Fibroblast of villous mesenchyme (primary cell): ENCODE data around the gene USP17L12. TPM values are rescaled to one million over a fixed set of nuclear protein-coding genes. Genes with fewer than 3 reads are reported as not detected.
"Not testable (repeated sequence)": the region's sequence is repeated elsewhere in the genome, so short reads cannot be mapped to it uniquely, and the experiment has no call there.

Experiments used
- DNase-seq: peaks from one replicate; pipeline ENCODE4 v3.0.0-alpha.2; 2010; ENCODE audit warnings: low read depth
- H3K4me3 ChIP-seq: 2 replicates; pipeline ENCODE4 v1.5.1; 2011; ENCODE audit warnings: low read depth, mild to moderate bottlenecking, low read length
- total RNA-seq: library from RNA; depleted of rRNA; stranded (reverse); fragments of >200 nt; gene quantifications from 2 replicates; pipeline ENCODE4 v1.2.3, GENCODE V29; 2012

USP17L12 gene
- total RNA-seq = not detected in 2 replicates

- DNase-seq, H3K4me3 ChIP-seq: not testable (repeated sequence)
These were observed at the start of gene USP17L12 for GRCh38 chr4:9219852-9220251. Gene USP17L12, plus strand, starts transcription at chr4:9220152. Its CDS starts 0 bp downstream, at chr4:9220152.

GRCh38 chr4:9210357-9210756 is 9.6 kb upstream of the USP17L12 start, which contains the start of gene USP17L10:
Gene USP17L10, plus strand, starts transcription at chr4:9210657. Its CDS starts 0 bp downstream, at chr4:9210657.
- DNase-seq, H3K4me3 ChIP-seq: not testable (repeated sequence)

GRCh38 chr4:9214701-9215100 is 5.3 kb upstream of the USP17L12 start:
- not testable (repeated sequence) for DNase-seq

GRCh38 chr4:9215105-9215504 is 4.8 kb upstream of the USP17L12 start, which contains the start of gene USP17L11:
Gene USP17L11, plus strand, starts transcription at chr4:9215405. Its CDS starts 0 bp downstream, at chr4:9215405.
- H3K4me3 ChIP-seq, DNase-seq: not testable (repeated sequence)

More at GRCh38 chr4:9214701-9215100, 5.3 kb upstream of the USP17L12 start:
- not testable (repeated sequence) for H3K4me3 ChIP-seq

- DNase-seq, H3K4me3 ChIP-seq: not testable (repeated sequence)
These were observed 4.6 kb downstream of the USP17L12 start, which contains the start of gene USP17L13 for GRCh38 chr4:9224596-9224995. Gene USP17L13, plus strand, starts transcription at chr4:9224896. Its CDS starts 0 bp downstream, at chr4:9224896.

- not testable (repeated sequence) for DNase-seq
These were observed 10.3 kb downstream of the USP17L12 start for GRCh38 chr4:9230249-9230648.

GRCh38 chr4:9234085-9234484 is 14.1 kb downstream of the USP17L12 start, which contains the start of gene USP17L15:
Gene USP17L15, plus strand, starts transcription at chr4:9234385. Its CDS starts 0 bp downstream, at chr4:9234385.
- H3K4me3 ChIP-seq, DNase-seq: not testable (repeated sequence)

More at GRCh38 chr4:9230249-9230648, 10.3 kb downstream of the USP17L12 start:
- H3K4me3 ChIP-seq = not testable (repeated sequence)

- not testable (repeated sequence) for DNase-seq, H3K4me3 ChIP-seq
These were observed 18.5 kb downstream of the USP17L12 start for GRCh38 chr4:9238461-9238860.

- DNase-seq, H3K4me3 ChIP-seq: not testable (repeated sequence)
These were observed 23.6 kb downstream of the USP17L12 start, which contains the start of gene USP17L17 for GRCh38 chr4:9243579-9243978. Gene USP17L17, plus strand, starts transcription at chr4:9243879. Its CDS starts 0 bp downstream, at chr4:9243879.

GRCh38 chr4:9247953-9248680 is 28.2 kb downstream of the USP17L12 start, which contains the start of gene USP17L18:
Gene USP17L18, plus strand, starts transcription at chr4:9248630. Its CDS starts 0 bp downstream, at chr4:9248630.
- DNase-seq = peak; percentile 0
- H3K4me3 ChIP-seq = not testable (repeated sequence)

GRCh38 chr4:9253078-9253477 is 33.1 kb downstream of the USP17L12 start, which contains the start of gene USP17L19:
Gene USP17L19, plus strand, starts transcription at chr4:9253378. Its CDS starts 0 bp downstream, at chr4:9253378.
- not testable (repeated sequence) for H3K4me3 ChIP-seq, DNase-seq

GRCh38 chr4:9257824-9258223 is 37.9 kb downstream of the USP17L12 start, which contains the start of gene USP17L20:
Gene USP17L20, plus strand, starts transcription at chr4:9258124. Its CDS starts 0 bp downstream, at chr4:9258124.
- not testable (repeated sequence) for H3K4me3 ChIP-seq, DNase-seq

- DNase-seq, H3K4me3 ChIP-seq: not testable (repeated sequence)
These were observed 42.6 kb downstream of the USP17L12 start, which contains the start of gene USP17L21 for GRCh38 chr4:9262572-9262971. Gene USP17L21, plus strand, starts transcription at chr4:9262872. Its CDS starts 0 bp downstream, at chr4:9262872.

- not testable (repeated sequence) for H3K4me3 ChIP-seq, DNase-seq
These were observed 47.4 kb downstream of the USP17L12 start, which contains the start of gene USP17L22 for GRCh38 chr4:9267319-9267718. Gene USP17L22, plus strand, starts transcription at chr4:9267619. Its CDS starts 0 bp downstream, at chr4:9267619.

Other genes starting within 250 kb of the USP17L12 start
- gene FAM90A26, start 49.7 kb upstream of the USP17L12 start, total RNA-seq = not detected in 2 replicates
- not detected in 2 replicates for gene USP17L10, start 9.5 kb upstream of the USP17L12 start, total RNA-seq
- not detected in 2 replicates for gene USP17L11, start 4.7 kb upstream of the USP17L12 start, total RNA-seq
- gene USP17L13, start 4.7 kb downstream of the USP17L12 start, total RNA-seq = not detected in 2 replicates
- not detected in 2 replicates for gene USP17L15, start 14.2 kb downstream of the USP17L12 start, total RNA-seq
- gene USP17L17, start 23.7 kb downstream of the USP17L12 start, total RNA-seq = not detected in 2 replicates
- not detected in 2 replicates for gene USP17L18, start 28.5 kb downstream of the USP17L12 start, total RNA-seq
- not detected in 2 replicates for gene USP17L19, start 33.2 kb downstream of the USP17L12 start, total RNA-seq
- not detected in 2 replicates for gene USP17L20, start 38.0 kb downstream of the USP17L12 start, total RNA-seq
- not detected in 2 replicates for gene USP17L21, start 42.7 kb downstream of the USP17L12 start, total RNA-seq
- not detected in 2 replicates for gene USP17L22, start 47.5 kb downstream of the USP17L12 start, total RNA-seq
- gene USP17L24, start 105.0 kb downstream of the USP17L12 start, total RNA-seq = not detected in 2 replicates
- not detected in 2 replicates for gene USP17L25, start 109.8 kb downstream of the USP17L12 start, total RNA-seq
- gene USP17L26, start 114.5 kb downstream of the USP17L12 start, total RNA-seq = not detected in 2 replicates
- not detected in 2 replicates for gene USP17L5, start 119.3 kb downstream of the USP17L12 start, total RNA-seq
- gene USP17L27, start 124.0 kb downstream of the USP17L12 start, total RNA-seq = not detected in 2 replicates
- gene USP17L28, start 128.7 kb downstream of the USP17L12 start, total RNA-seq = not detected in 2 replicates
- not detected in 2 replicates for gene USP17L29, start 133.5 kb downstream of the USP17L12 start, total RNA-seq
- gene USP17L30, start 143.0 kb downstream of the USP17L12 start, total RNA-seq = not detected in 2 replicates
- gene DEFB131A, start 224.3 kb downstream of the USP17L12 start, total RNA-seq = not detected in 2 replicates